Myocyte (in vitro differentiated cells): Measurements from ENCODE around the gene CNTN2. TPM values are rescaled to one million over a fixed set of nuclear protein-coding genes. Genes with fewer than 3 reads are reported as not detected.

Source experiments
- DNase-seq: peaks from one replicate; pipeline ENCODE4 v3.0.0-alpha.2; 2012; ENCODE audit warnings: low read depth
- total RNA-seq: library from RNA; depleted of rRNA; stranded (reverse); fragments of >200 nt; gene quantifications from 2 replicates; pipeline ENCODE4 v1.2.3, GENCODE V29; 2014

The CNTN2 gene
- total RNA-seq, 1 donor from 2014 or later, result not detected

DNA sequence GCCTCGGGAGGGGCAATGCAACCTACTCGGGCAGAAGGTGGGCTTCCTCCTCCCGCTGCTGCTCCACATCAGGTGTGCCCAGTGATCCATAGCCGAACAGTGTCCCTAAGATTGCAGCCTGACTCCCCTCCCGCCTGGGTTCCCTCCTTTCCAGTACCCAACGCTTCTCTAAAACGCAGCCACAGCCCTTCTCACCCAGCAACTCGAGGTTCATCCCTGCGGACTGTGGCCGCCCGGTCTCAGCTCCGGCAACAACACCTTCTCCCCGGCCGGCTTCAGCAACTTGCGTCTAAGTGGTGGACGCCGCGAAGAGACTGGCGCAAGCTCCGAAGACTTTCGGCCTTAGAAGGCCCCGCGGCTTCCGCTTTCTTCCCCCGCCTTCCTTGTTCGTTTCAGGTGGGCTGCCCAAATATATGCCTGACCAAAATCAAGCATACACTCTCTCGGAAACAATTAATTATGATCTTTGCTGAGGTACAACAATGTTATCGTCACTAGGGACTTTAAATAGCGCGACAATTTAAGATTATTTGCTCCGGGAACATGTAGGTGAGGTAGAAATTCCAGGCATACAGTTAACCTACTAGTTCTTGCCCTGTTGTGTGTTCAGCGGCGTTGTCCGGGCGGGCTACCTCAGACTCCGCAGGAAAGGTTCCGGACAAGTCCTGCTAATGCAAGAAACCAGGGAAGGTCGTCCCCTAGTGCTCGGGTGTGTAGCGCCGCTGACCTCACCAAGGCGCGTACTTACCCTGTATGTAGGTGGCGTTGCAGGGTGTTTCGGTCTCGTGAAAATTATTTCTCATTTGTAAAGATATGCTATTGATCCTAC is 78.9 kb downstream of the CNTN2 start, which contains the start of gene RBBP5:
RBBP5 (minus strand) TSS at position 319 of the 829 bp plus-strand sequence; CDS start at position 214, 105 bp downstream.
- peak; percentile 97 for DNase-seq

DNA sequence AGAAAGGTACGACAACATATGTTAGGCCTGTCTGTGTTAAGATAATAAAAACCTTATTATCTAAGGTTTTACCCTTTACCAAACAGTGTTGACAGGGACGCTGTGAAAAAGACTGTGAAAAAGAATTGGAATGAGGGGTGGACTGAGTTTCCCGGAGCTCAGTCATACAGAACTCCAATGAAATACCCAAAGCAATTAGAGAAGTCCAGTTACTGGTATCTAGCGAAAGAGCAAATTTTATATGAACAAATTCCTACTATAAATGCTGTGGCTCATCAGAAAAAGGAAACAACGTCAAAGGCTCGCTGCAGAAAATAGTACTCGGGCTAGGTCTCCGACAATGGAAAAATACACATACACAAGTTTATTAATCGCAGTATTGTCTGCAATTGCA is 79.5 kb downstream of the CNTN2 start:
- DNase-seq, result no peak

DNA sequence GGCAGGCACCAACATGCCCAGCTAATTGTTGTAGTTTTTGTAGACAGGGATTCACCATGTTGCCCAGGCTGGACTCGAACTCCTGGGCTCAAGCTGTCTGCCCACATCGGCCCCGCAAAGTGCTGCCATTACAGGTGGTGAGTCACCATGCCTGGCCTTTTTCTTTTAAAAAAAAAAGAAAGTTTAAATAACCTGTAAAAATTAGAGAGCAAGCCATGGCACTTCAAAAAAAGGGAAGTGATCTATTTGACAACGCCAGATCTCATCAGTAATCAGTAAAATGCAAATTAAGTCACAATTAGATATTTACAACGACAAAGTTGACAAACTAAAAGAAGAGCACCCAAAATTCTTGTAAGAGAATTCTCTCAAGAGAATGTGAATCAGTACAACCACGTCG is 81.7 kb downstream of the CNTN2 start:
- DNase-seq, result no peak

DNA sequence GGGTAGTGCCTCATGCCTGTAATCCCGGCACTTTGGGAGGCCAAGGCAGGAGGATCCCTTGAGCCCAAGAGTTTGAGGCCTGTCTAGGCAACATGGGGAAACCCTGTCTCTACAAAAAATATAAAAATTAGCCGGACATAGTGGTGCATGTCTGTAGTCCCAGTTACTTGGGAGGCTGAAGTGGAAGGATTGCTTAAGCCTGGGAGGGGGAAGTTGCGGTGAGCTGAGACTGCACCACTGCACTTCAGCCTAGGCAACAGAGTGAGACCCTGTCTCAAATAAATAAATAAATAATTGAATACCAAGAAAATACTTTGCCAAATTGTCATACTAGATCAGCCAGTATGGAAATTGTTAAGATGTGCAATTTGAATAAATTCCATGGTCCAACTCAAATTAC is 84.6 kb downstream of the CNTN2 start:
- no peak for DNase-seq

Other genes with a start within 250 kb of the CNTN2 start
- gene NFASC, start 172.3 kb upstream of the CNTN2 start, total RNA-seq, result 0.80 and 1.1 TPM in 2 replicates
- gene TMEM81, start 41.2 kb downstream of the CNTN2 start, total RNA-seq, result 2.3 and 2.5 TPM in 2 replicates
- 12.6 and 17.9 TPM in 2 replicates for gene RBBP5, start 78.8 kb downstream of the CNTN2 start, total RNA-seq
- 8.4 and 11.6 TPM in 2 replicates for gene DSTYK, start 168.5 kb downstream of the CNTN2 start, total RNA-seq
- 15.0 and 24.0 TPM in 2 replicates for gene TMCC2, start 184.7 kb downstream of the CNTN2 start, total RNA-seq